Middle frontal gyrus (tissue), 1 donor: Measurements from ENCODE around the gene TEX101.
"Not testable (repeated sequence)": the region's sequence is repeated elsewhere in the genome, so short reads cannot be mapped to it uniquely, and the experiment has no call there.

Experiments
- DNase-seq: peaks from one replicate; pipeline ENCODE4 v3.0.0-alpha.2; 2015; ENCODE audit warnings: low spot score; ENCODE audit errors: extremely low spot score

Gene TEX101

DNA sequence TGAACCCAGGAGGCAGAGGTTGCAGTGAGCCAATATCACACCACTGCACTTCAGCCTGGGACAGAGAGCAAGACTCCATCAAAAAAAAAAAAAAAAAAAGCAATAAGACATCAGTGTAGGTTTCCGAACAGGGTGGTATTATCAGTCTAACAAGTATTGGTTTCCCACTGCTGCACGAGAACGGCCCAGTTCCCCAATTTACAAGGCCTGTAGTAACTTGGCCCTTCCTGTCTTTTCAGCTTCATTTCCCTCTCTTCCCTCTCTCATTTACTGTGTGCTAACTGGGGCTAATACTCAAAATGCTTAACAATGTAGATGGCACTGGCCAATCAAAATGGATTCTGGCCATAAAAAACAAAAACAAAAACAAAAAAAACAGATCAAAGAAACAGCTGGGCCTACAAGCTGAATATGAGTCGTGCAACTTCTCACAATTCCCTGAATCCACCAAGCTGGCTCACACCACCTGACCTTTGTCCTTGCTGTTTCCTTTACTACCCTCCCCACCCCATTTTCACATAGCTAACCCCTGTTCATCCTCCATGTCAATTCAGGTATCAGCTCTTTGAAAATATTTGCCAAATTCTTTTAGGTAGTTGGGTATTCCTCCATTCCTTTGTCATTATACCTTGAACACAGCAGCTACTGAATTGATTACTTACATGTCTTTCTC, 2.4 kb downstream of the TEX101 start:
- no peak for DNase-seq

- no peak for DNase-seq
Observed at GRCh38 chr19:43420954-43421353, 6.3 kb downstream of the TEX101 start.

- DNase-seq, result no peak
Observed at GRCh38 chr19:43422000-43422688, 7.5 kb downstream of the TEX101 start.

DNA sequence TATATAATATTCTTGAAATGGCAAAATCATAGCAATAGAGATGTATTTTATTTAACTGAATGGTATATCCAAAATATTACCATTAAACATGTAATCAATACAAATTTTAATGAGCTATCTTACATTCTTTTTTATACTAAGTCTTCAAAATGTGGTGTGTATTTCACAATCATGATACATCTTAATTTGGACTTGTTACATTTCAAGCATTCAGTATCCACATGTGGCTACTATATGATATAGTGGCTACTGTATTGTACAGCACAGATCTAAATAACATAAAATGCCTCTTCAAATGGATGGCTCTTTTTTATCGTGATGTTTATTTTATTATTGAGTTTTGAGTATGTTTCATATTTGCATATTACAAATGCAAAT, 8.0 kb downstream of the TEX101 start:
- no peak for DNase-seq

- DNase-seq, result no peak
Observed at GRCh38 chr19:43423779-43424178, 9.1 kb downstream of the TEX101 start.

- DNase-seq, result no peak
Observed at GRCh38 chr19:43425567-43426392, 11.1 kb downstream of the TEX101 start.

DNA sequence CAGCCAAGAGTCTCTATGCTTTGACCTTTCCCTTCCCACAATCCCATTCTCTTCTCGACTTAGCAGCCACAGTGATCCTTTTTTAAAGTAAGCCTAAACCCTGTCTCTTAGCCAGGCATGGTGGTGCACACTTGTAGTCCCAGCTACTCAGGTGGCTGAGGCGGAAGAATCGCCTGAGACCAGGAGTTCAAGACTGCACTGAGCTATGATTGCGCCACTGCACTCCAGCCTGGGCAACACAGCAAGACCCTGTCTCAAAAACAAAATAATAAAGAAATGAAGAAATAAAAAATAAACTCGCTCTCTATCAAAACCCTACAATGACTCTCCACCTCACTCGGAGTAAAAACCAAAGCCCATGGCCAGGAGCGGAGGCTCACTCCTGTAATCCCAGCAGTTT, 14.7 kb downstream of the TEX101 start:
- DNase-seq, result no peak

DNA sequence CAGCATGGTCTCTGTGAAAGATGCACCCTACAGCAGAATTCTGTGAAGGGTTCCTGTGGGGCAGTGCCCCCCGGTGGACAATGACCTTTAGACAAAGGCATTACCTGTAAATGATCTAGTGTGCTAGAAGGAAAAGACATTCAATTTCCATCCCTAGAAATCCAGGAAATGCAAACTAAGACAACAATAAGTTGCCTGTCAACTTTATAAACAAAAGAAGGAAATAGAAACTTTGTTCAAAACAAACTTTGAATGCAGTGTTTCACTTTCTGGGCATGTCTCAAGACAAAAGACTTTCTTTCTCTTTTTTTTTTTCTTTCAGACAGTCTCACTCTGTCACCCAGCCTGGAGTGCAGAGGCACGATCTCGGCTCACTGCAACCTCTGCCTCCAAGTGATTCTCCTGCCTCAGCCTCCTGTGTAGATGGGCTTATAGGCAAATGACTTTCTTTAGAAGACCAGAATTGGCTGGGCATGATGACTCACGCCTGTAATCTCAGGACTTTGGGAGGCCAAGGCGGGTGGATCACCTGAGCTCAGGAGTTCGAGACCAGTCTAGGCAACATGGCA, 15.5 kb downstream of the TEX101 start:
- DNase-seq, result no peak

- DNase-seq, result no peak
Observed at GRCh38 chr19:43430976-43431375, 16.3 kb downstream of the TEX101 start.

DNA sequence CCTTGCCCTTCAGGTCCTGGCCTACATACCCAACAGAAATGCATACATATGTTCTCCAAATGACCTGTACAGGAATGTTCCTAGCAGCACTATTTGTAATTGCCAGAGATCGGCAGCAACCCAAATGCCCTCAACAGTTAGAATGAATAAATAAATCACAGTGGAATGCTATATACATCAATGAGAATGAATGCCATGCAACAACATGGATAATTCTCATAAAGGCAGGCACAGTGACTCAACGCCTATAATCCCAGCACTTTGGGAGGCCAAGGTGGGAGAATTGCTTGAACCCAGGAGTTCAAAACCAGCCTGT, 18.6 kb downstream of the TEX101 start:
- no peak for DNase-seq

GRCh38 chr19:43433689-43434088, 19.0 kb downstream of the TEX101 start:
- no peak for DNase-seq

DNA sequence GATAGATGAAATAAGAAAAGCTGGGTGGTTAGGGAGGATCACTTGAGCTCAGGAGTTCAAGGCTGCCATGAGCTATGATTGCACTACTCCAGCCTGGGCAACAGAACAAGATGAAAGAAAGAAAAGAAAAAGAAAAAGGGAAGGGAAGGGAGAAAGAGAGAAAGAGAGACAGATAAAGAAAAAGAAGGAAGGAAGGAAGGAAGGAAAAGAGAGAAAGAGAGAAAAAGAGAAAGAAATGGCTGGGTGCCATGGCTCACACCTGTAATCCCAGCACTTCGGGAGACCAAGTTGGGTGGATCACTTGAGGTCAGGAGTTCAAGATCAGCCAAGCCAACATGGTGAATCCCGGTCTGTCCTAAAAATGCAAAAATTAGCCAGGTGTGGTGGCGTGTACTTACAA, 21.1 kb downstream of the TEX101 start:
- DNase-seq, result no peak

GRCh38 chr19:43437284-43437683, 22.6 kb downstream of the TEX101 start:
- DNase-seq, result not testable (repeated sequence)

DNA sequence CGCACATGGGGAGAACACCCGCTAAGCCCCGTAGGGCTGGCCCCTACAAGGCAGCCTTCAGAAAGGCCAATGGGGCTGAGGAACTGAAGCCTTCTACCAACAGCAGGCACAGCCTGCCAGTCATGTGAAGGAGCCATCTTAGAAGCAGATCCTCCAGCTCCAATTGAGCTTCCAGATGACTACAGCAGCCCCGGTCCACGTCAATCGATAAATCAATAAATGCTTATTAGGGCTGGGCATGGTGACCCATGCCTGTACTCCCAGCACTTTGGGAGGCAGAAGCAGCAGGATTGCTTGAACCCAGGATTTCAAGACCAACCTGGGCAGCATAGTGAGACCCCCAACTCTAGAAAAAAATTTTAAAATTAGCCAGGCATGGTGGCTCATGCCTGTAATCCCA, 23.0 kb downstream of the TEX101 start:
- no peak for DNase-seq

DNA sequence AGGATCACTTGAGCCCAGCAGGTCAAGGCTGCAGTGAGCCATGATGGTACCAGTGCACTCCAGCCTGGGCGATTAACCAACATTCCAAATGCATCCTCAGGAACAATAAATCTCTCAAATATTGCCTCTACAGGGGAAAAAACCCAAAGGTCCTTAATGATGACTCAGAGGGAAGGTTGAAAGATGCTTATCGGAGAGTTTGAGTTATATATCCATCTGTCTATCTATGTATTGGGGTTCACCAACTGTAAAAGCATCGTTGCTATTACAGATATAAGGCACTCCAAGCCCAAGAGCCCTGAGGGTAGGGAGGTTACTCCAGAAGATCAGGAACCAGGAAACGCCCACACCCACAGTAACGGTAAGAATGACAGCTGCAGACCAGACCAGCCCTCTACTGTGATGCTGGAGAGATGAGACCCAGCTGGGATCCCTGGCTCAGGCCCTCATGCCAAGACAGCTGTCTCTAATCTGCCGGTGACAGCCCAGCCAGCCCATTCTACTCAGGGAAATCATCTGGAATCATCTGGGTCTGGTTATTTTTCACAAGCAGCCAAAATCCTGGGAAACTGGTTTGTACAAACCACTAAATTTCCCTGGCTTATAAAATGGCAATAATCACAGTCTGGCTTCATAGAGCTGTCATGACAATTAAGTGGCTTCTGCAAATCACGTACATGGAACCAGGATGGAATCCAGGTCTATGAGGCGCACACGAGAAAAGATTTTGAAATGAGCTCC, 23.8 kb downstream of the TEX101 start:
- no peak for DNase-seq

- DNase-seq, result no peak
Observed at GRCh38 chr19:43439032-43439708, 24.5 kb downstream of the TEX101 start.

GRCh38 chr19:43439709-43440063, 25.0 kb downstream of the TEX101 start:
- DNase-seq, result no peak

- DNase-seq, result no peak
Observed at GRCh38 chr19:43441716-43442115, 27.0 kb downstream of the TEX101 start.

DNA sequence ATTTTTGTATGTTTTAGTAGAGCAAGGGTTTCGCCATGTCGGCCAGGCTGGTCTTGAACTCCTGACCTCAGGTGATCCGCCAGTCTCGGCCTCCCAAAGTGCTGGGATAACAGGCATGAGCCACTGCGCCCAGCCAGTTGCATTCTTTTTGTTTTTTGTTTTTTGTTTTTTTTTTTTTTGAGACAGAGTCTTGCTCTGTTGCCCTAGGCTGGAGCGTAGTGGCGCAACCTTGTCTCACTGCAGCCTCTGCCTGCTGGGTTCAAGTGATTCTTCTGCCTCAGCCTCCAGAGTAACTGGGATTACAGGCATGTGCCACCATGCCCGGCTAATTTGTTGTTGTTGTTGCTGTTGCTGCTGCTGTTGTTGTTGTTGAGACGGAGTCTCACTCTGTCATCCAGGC, 29.4 kb downstream of the TEX101 start:
- DNase-seq, result not testable (repeated sequence)

DNA sequence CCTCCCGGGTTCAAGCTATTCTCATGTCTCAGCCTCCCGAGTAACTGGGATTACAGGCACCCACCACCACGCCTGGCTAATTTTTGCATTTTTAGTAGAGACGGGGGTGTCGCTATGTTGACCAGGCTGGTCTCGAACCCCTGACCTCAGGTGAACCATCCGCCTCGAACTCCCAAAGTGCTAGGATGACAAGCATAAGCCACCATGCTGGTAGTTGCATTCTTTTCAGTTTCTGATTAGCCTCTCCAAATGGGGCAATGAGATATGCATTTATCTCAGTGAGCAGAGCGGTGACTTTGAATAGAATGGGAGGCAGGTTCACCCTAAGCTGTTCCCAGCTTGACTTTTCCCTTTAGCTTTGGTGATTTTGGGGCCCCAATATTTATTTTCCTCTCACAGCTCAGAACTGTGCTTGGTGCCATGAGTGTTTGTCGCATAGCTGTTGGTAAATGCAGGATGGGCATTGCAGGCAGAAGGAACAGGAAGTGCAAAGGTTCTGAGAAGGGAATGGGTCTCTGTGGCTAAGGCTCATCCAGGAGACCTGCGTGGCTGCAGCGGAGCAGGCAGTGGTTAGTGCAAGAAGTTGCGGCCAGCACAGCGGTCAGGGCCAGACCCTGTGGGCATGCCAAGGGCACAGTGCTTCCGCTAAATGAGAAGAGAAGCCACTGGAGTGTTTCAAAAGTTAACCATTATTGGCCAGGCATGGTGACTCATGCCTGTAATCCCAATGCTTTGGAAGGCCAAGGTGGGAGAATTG, 30.0 kb downstream of the TEX101 start:
- no peak for DNase-seq
